A549 (cell line): Measurements from ENCODE around the gene MYF5.

Experiments used
- BCL3 ChIP-seq: fragments of >200 bp; sonication (Bioruptor Twin); formaldehyde crosslinking; IDR thresholded peaks from 3 replicates; pipeline ENCODE4 v1.6.1; 2016
- CBX2 ChIP-seq: fragments of 200-600 bp; sonication (generic); IDR thresholded peaks from 2 replicates; pipeline ENCODE4 v1.6.1; 2016; ENCODE audit warnings: low read depth, mild to moderate bottlenecking, borderline replicate concordance
- CHD2 ChIP-seq: fragments of 150-350 bp; IDR thresholded peaks from 2 replicates; pipeline ENCODE4 v1.6.1; 2014; ENCODE audit warnings: low read length; ENCODE audit not compliant: partially characterized antibody
- EP300 ChIP-seq, 2 experiments: fragments of >200 bp; sonication (Bioruptor Twin); formaldehyde crosslinking; IDR thresholded peaks; 2 replicates in 1 of 2; 3 replicates in 1 of 2; pipeline ENCODE4 v1.6.1; 2016 to 2017
- ESRRA ChIP-seq: fragments of 150-350 bp; IDR thresholded peaks from 2 replicates; pipeline ENCODE4 v1.6.1; 2014; ENCODE audit warnings: mild to moderate bottlenecking, low read length, borderline replicate concordance
- MAX ChIP-seq: IDR thresholded peaks from 2 replicates; pipeline ENCODE4 v1.6.1; 2012
- POLR2A ChIP-seq: IDR thresholded peaks from 2 replicates; pipeline ENCODE4 v1.6.1; 2012; ENCODE audit warnings: mild to moderate bottlenecking, low read length
- RAD21 ChIP-seq, 2 experiments: fragments of >200 bp in 1 of 2; sonication (Bioruptor Twin) in 1 of 2; formaldehyde crosslinking in 1 of 2; IDR thresholded peaks in 1 of 2; conservative IDR thresholded peaks in 1 of 2; 2 replicates in 1 of 2; 3 replicates in 1 of 2; pipeline ENCODE4 v1.6.1; 2012 to 2018; ENCODE audit warnings: inconsistent platforms in 1 of 2
- RCOR1 ChIP-seq: fragments of 150-350 bp; IDR thresholded peaks from 2 replicates; pipeline ENCODE4 v1.6.1; 2014; ENCODE audit warnings: antibody characterized with exemption, low read length, low read depth
- REST ChIP-seq: fragments of 200-600 bp; sonication (generic); IDR thresholded peaks from 2 replicates; pipeline ENCODE4 v1.6.1; 2016; ENCODE audit warnings: antibody characterized with exemption, mild to moderate bottlenecking, moderate library complexity
- SMC3 ChIP-seq: fragments of >200 bp; sonication (Bioruptor Twin); formaldehyde crosslinking; IDR thresholded peaks from 3 replicates; pipeline ENCODE4 v1.6.1; 2018; ENCODE audit warnings: inconsistent platforms
- TF ChIP-seq, protein P1 (sequence below): fragments of >200 bp; sonication (Bioruptor Twin); formaldehyde crosslinking; IDR thresholded peaks from 3 replicates; pipeline ENCODE4 v1.5.1; 2016

DNA sequence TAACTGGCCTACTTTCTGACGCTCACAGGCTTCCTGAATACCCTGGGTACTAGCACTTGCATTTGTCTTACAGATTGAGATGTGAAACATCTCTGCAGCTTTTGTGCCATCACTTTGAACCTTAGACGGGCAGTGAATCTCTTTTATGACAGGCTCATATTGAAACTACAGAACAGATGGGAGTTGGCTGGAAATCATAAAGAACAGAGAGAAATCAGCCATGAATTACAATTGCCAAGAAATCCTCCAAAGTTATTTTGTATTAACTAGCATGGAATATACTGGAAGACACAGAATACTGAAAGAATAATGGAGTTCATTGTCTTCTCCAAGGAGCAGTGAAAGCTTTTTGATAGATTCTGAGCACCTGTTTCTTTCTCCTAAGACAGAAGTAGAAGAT, 32.7 kb downstream of the MYF5 start:
- no peak for TF ChIP-seq RAD21 (conservative IDR thresholded peaks at IDR 0.05 in 1 of 2, IDR thresholded peaks at IDR 0.05 in 1 of 2)
- no peak for TF ChIP-seq POLR2A
- no peak for TF ChIP-seq REST
- TF ChIP-seq CBX2: no peak
- TF ChIP-seq, protein P1, sequence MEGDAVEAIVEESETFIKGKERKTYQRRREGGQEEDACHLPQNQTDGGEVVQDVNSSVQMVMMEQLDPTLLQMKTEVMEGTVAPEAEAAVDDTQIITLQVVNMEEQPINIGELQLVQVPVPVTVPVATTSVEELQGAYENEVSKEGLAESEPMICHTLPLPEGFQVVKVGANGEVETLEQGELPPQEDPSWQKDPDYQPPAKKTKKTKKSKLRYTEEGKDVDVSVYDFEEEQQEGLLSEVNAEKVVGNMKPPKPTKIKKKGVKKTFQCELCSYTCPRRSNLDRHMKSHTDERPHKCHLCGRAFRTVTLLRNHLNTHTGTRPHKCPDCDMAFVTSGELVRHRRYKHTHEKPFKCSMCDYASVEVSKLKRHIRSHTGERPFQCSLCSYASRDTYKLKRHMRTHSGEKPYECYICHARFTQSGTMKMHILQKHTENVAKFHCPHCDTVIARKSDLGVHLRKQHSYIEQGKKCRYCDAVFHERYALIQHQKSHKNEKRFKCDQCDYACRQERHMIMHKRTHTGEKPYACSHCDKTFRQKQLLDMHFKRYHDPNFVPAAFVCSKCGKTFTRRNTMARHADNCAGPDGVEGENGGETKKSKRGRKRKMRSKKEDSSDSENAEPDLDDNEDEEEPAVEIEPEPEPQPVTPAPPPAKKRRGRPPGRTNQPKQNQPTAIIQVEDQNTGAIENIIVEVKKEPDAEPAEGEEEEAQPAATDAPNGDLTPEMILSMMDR: no peak
- no peak for TF ChIP-seq CHD2
- no peak for TF ChIP-seq MAX
- no peak for TF ChIP-seq EP300 (IDR thresholded peaks at IDR 0.05)
- no peak for TF ChIP-seq ESRRA
- no peak for TF ChIP-seq SMC3
- TF ChIP-seq BCL3: no peak
- TF ChIP-seq RCOR1: no peak
